Astrocyte (in vitro differentiated cells and primary cell): ENCODE results near the gene CELF4.

ENCODE experiments used
- EZH2 ChIP-seq: IDR thresholded peaks from 2 replicates; pipeline ENCODE4 v1.6.1; 2012; ENCODE audit warnings: mild to moderate bottlenecking, low read length, inconsistent platforms; ENCODE audit not compliant: insufficient read depth
- TF ChIP-seq, protein P1 (sequence below): IDR thresholded peaks from 2 replicates; pipeline ENCODE4 v1.5.1; 2011; ENCODE audit warnings: low read depth, mild to moderate bottlenecking, inconsistent platforms, low read length, moderate library complexity; ENCODE audit not compliant: insufficient read depth

DNA sequence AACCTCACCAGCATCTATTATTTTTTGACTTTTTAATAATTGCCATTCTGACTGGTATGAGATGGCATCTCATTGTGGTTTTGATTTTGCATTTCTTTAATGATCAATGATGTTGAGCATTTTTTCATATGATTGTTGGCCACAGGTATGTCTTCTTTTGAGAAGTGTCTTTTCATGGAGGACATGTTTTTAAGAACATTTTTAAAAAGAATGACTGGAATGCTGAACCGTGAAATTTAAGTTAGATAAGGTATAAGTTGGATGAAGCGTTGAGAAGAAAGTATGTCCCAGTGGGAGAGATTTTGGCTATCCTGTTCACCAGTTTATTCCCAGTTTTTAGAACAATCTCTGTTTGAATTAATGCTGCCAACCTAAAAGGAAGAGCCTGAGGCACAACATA is 365.9 kb downstream of the CELF4 start:
- TF ChIP-seq, protein P1, sequence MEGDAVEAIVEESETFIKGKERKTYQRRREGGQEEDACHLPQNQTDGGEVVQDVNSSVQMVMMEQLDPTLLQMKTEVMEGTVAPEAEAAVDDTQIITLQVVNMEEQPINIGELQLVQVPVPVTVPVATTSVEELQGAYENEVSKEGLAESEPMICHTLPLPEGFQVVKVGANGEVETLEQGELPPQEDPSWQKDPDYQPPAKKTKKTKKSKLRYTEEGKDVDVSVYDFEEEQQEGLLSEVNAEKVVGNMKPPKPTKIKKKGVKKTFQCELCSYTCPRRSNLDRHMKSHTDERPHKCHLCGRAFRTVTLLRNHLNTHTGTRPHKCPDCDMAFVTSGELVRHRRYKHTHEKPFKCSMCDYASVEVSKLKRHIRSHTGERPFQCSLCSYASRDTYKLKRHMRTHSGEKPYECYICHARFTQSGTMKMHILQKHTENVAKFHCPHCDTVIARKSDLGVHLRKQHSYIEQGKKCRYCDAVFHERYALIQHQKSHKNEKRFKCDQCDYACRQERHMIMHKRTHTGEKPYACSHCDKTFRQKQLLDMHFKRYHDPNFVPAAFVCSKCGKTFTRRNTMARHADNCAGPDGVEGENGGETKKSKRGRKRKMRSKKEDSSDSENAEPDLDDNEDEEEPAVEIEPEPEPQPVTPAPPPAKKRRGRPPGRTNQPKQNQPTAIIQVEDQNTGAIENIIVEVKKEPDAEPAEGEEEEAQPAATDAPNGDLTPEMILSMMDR, result no peak
- no peak for TF ChIP-seq EZH2
